Caco-2 (cell line): ENCODE data around the gene KCNN3. TPM values are rescaled to one million over a fixed set of nuclear protein-coding genes. Genes with fewer than 3 reads are reported as not detected.

Source experiments
- BruUV-seq: library from RNA; stranded (reverse); fragments of 400-500 nt; replicated peaks from 2 replicates; lab custom pipeline; 2021; lab: Mats Ljungman, UMichigan
- CTCF ChIA-PET: fragments of 300-600 bp; sonication (Branson Sonifier 250); formaldehyde crosslinking; loops from one replicate; lab custom pipeline; 2022; ENCODE audit warnings: antibody characterized with exemption; lab: Charles Lee
- POLR2A ChIA-PET: fragments of 300-600 bp; sonication (Branson Sonifier 250); formaldehyde crosslinking; loops from one replicate; lab custom pipeline; 2022; ENCODE audit warnings: antibody characterized with exemption; lab: Charles Lee
- DNase-seq, 2 experiments: peaks; one replicate each; pipeline versions ENCODE4 v3.0.0 to v3.0.0-alpha.2; 2020 to 2022
- H3K27me3 ChIP-seq: replicated peaks from 2 replicates; pipeline ENCODE4 v1.6.0; 2011; ENCODE audit warnings: low read length; ENCODE audit not compliant: control insufficient read depth, insufficient read depth
- H3K36me3 ChIP-seq: 2 replicates; pipeline ENCODE4 v1.5.1; 2011; ENCODE audit warnings: low read length; ENCODE audit not compliant: control insufficient read depth, insufficient read depth
- H3K4me1 ChIP-seq: fragments of 250-450 bp; sonication (Bioruptor Pico); 2 replicates; pipeline ENCODE4 v1.5.1; 2020; ENCODE audit warnings: mild to moderate bottlenecking
- H3K4me3 ChIP-seq: 2 replicates; pipeline ENCODE4 v1.5.1; 2011; ENCODE audit warnings: low read depth, mild to moderate bottlenecking, control low read depth, low read length
- H3K9me3 ChIP-seq: fragments of 250-450 bp; sonication (Bioruptor Pico); 2 replicates; pipeline ENCODE4 v1.5.1; 2020; ENCODE audit warnings: mild to moderate bottlenecking, moderate library complexity
- H3K27ac Mint-ChIP-seq: one replicate; pipeline ENCODE4 v1.8.0; 2022; ENCODE audit warnings: mixed read lengths; ENCODE audit not compliant: unreplicated experiment
- H3K27me3 Mint-ChIP-seq: one replicate; pipeline ENCODE4 v1.8.0; 2022; ENCODE audit warnings: mixed read lengths; ENCODE audit not compliant: insufficient read depth, unreplicated experiment
- H3K36me3 Mint-ChIP-seq: one replicate; pipeline ENCODE4 v1.8.0; 2022; ENCODE audit warnings: mild to moderate bottlenecking, mixed read lengths; ENCODE audit not compliant: insufficient read depth, unreplicated experiment
- H3K4me1 Mint-ChIP-seq: one replicate; pipeline ENCODE4 v1.8.0; 2022; ENCODE audit warnings: low read depth, mixed read lengths; ENCODE audit not compliant: unreplicated experiment
- H3K4me3 Mint-ChIP-seq: one replicate; pipeline ENCODE4 v1.8.0; 2022; ENCODE audit warnings: mild to moderate bottlenecking, moderate library complexity, mixed read lengths; ENCODE audit not compliant: unreplicated experiment
- H3K9me3 Mint-ChIP-seq: one replicate; pipeline ENCODE4 v1.8.0; 2022; ENCODE audit warnings: mixed read lengths; ENCODE audit not compliant: unreplicated experiment
- intact Hi-C: fragments of 100-400 bp; cut with micrococcal nuclease; formaldehyde crosslinking; loops from one replicate; pipeline ENCODE4 v1.10.0; 2022; ENCODE audit not compliant: unreplicated experiment
- total RNA-seq: library from RNA; stranded (reverse); gene quantifications from 2 replicates; pipeline ENCODE4 v1.2.3, GENCODE V29; 2022
- TF ChIP-seq, protein P1 (sequence below), 2 experiments: fragments of 200-600 bp in 1 of 2; IDR thresholded peaks; 1 replicate in 1 of 2; 2 replicates in 1 of 2; pipeline versions ENCODE4 v1.5.1 to v1.8.0; 2011 to 2022; ENCODE audit warnings: antibody characterized with exemption in 1 of 2, control low read depth in 1 of 2, inconsistent platforms in 1 of 2, low read depth in 1 of 2, low read length in 1 of 2, mild to moderate bottlenecking in 1 of 2, moderate library complexity in 1 of 2; ENCODE audit not compliant: insufficient read depth in 1 of 2, severe bottlenecking in 1 of 2, unreplicated experiment in 1 of 2

The KCNN3 gene
- total RNA-seq, 1 experiment from 2014 or later = 0.05 TPM

DNA sequence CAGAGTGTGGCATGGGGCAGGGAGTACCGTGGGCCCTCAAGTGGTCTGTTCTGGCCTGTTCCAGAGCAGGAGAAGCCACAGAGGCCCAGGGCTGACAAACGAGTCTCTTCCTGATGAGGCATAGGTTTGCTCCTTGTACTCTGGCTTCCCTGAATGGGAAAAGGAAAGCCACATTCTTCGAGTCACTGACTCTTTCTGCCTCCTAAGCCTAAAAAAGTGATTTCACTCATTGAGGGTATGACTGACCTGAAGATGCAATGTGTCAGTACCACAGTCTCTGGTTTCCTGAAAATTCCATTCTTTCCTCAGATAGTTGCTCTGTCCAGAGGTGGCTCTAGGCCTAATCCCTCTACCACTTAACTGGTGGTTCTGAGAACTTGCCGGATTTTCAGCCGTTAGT lies 92.3 kb downstream of the KCNN3 start:
- peaks cover 2% of the 10 kb centered on the region for H3K27me3 Mint-ChIP-seq
- Histone ChIP-seq H3K36me3 (no peaks in the 10 kb centered on the region), H3K9me3 (no peaks in the 10 kb centered on the region), H3K4me1 (no peaks in the 10 kb centered on the region), H3K4me3 (no peak overlapping the region), H3K27me3 (no peaks in the 10 kb centered on the region)
- H3K9me3 Mint-ChIP-seq = no peaks in the 10 kb centered on the region
- no peak overlapping the region for H3K4me3 Mint-ChIP-seq
- intact Hi-C loops = no loop called here
- BruUV-seq = no TSS peak
- CTCF ChIA-PET = interaction anchor here (0.7 kb wide), 1 partner anchor 100 kb away, joined by 5 read pairs; no protein-coding TSS in a partner anchor
- no peak overlapping the region for H3K27ac Mint-ChIP-seq
- TF ChIP-seq, protein P1, sequence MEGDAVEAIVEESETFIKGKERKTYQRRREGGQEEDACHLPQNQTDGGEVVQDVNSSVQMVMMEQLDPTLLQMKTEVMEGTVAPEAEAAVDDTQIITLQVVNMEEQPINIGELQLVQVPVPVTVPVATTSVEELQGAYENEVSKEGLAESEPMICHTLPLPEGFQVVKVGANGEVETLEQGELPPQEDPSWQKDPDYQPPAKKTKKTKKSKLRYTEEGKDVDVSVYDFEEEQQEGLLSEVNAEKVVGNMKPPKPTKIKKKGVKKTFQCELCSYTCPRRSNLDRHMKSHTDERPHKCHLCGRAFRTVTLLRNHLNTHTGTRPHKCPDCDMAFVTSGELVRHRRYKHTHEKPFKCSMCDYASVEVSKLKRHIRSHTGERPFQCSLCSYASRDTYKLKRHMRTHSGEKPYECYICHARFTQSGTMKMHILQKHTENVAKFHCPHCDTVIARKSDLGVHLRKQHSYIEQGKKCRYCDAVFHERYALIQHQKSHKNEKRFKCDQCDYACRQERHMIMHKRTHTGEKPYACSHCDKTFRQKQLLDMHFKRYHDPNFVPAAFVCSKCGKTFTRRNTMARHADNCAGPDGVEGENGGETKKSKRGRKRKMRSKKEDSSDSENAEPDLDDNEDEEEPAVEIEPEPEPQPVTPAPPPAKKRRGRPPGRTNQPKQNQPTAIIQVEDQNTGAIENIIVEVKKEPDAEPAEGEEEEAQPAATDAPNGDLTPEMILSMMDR (IDR thresholded peaks at IDR 0.05; ENCODE audit: insufficient read depth in 1 of 2, low read depth in 1 of 2, low read length in 1 of 2, severe bottlenecking in 1 of 2, unreplicated experiment in 1 of 2) = no peak
- POLR2A ChIA-PET = no interaction called here
- no peaks in the 10 kb centered on the region for H3K36me3 Mint-ChIP-seq
- H3K4me1 Mint-ChIP-seq = no peaks in the 10 kb centered on the region
- DNase-seq = no peak

- H3K4me3 ChIP-seq = no peak overlapping the region
- no peaks in the 10 kb centered on the region for H3K9me3 ChIP-seq
- no TSS peak for BruUV-seq
- TF ChIP-seq, protein P1 (IDR thresholded peaks at IDR 0.05; ENCODE audit: insufficient read depth in 1 of 2, low read depth in 1 of 2, low read length in 1 of 2, severe bottlenecking in 1 of 2, unreplicated experiment in 1 of 2) = no peak
- H3K27me3 ChIP-seq = no peaks in the 10 kb centered on the region
- no peaks in the 10 kb centered on the region for H3K4me1 ChIP-seq
- no peaks in the 10 kb centered on the region for H3K9me3 Mint-ChIP-seq
- H3K4me3 Mint-ChIP-seq = no peak overlapping the region
- POLR2A ChIA-PET = no interaction called here
- H3K36me3 ChIP-seq = no peaks in the 10 kb centered on the region
- peaks cover 3% of the 10 kb centered on the region for H3K27me3 Mint-ChIP-seq
- DNase-seq = no peak
- no peak overlapping the region for H3K27ac Mint-ChIP-seq
- H3K36me3 Mint-ChIP-seq = no peaks in the 10 kb centered on the region
- intact Hi-C loops = no loop called here
- CTCF ChIA-PET = no interaction called here
- H3K4me1 Mint-ChIP-seq = no peaks in the 10 kb centered on the region
Observed at GRCh38 chr1:154777154-154777553, 92.9 kb downstream of the KCNN3 start.

GRCh38 chr1:154775621-154776605 lies 94.2 kb downstream of the KCNN3 start:
- CTCF ChIA-PET = interaction anchor here (0.7 kb wide), 1 partner anchor 168 kb away, joined by 3 read pairs; no protein-coding TSS in a partner anchor
- intact Hi-C loops = no loop called here
- Mint-ChIP-seq H3K27ac (no peak overlapping the region), H3K9me3 (no peaks in the 10 kb centered on the region), H3K27me3 (peaks cover 8% of the 10 kb centered on the region), H3K4me3 (no peak overlapping the region), H3K4me1 (no peaks in the 10 kb centered on the region), H3K36me3 (no peaks in the 10 kb centered on the region)
- DNase-seq = no peak
- H3K4me3 ChIP-seq = no peak overlapping the region
- H3K4me1 ChIP-seq = no peaks in the 10 kb centered on the region
- TF ChIP-seq, protein P1 (IDR thresholded peaks at IDR 0.05; ENCODE audit: insufficient read depth in 1 of 2, low read depth in 1 of 2, low read length in 1 of 2, severe bottlenecking in 1 of 2, unreplicated experiment in 1 of 2) = no peak
- H3K36me3 ChIP-seq = no peaks in the 10 kb centered on the region
- H3K9me3 ChIP-seq = no peaks in the 10 kb centered on the region
- no peaks in the 10 kb centered on the region for H3K27me3 ChIP-seq
- BruUV-seq = no TSS peak
- POLR2A ChIA-PET = no interaction called here
